LNCaP clone FGC (cell line): Measurements from ENCODE around the gene KRTAP19-5.
"Not testable (repeated sequence)": the region's sequence is repeated elsewhere in the genome, so short reads cannot be mapped to it uniquely, and the experiment has no call there.

ENCODE experiments used
- DNase-seq: peaks from one replicate; pipeline ENCODE4 v3.0.0-alpha.2; 2011; ENCODE audit warnings: low read depth
- H3K4me3 ChIP-seq: 2 replicates; pipeline ENCODE4 v1.5.1; 2011; ENCODE audit warnings: mild to moderate bottlenecking, low read depth, low read length, control low read depth
- TF ChIP-seq, protein P1 (sequence below): IDR thresholded peaks from 2 replicates; pipeline ENCODE4 v1.5.1; 2012; ENCODE audit warnings: mild to moderate bottlenecking; ENCODE audit not compliant: control insufficient read depth, insufficient read depth; ENCODE audit errors: extremely low read depth

The KRTAP19-5 gene

DNA sequence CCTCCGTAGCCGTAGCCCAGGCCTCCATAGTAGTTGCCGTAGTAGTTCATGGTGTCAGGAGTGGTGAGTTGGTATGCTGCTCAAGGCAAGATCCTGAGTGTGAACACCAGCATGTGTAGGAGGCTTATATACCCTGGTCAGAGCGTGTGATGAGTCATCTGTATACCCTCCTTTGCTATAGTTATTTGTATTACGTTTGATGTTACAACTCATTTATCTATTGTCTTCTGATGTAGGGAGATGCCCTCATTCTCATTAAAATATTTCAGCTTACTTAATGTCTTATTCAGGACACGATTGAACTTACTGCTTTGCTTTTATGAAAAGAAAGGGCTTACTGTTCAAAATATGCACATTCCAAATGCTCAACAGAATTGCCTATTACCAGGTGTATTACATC is at the start of gene KRTAP19-5:
TSS of gene KRTAP19-5 (minus strand) at position 101 of the 400 bp plus-strand sequence. CDS start at position 50, 51 bp downstream.
- DNase-seq: no peak
- no peak within 1 kb of the TSS for H3K4me3 ChIP-seq
- TF ChIP-seq, protein P1, sequence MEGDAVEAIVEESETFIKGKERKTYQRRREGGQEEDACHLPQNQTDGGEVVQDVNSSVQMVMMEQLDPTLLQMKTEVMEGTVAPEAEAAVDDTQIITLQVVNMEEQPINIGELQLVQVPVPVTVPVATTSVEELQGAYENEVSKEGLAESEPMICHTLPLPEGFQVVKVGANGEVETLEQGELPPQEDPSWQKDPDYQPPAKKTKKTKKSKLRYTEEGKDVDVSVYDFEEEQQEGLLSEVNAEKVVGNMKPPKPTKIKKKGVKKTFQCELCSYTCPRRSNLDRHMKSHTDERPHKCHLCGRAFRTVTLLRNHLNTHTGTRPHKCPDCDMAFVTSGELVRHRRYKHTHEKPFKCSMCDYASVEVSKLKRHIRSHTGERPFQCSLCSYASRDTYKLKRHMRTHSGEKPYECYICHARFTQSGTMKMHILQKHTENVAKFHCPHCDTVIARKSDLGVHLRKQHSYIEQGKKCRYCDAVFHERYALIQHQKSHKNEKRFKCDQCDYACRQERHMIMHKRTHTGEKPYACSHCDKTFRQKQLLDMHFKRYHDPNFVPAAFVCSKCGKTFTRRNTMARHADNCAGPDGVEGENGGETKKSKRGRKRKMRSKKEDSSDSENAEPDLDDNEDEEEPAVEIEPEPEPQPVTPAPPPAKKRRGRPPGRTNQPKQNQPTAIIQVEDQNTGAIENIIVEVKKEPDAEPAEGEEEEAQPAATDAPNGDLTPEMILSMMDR: no peak

DNA sequence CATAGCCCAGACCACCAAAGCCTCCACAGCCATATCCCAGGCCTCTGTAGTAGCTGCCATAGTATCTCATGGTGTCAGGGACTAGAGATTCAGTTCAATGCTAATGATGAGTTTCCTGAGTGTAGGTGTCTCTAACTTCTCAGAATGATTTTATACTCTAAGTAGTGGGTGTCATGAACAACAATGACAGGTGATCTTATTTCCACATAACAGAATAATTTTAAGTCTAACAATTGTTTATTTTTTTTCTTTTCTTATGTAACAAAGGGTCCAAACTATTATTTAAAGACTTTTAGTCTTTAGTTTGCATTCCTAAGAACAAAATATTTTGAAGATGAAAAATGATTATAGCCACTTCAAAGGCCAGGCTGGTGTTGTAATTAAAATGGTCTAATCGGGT is 39.8 kb upstream of the KRTAP19-5 start, which contains the start of gene KRTAP19-6:
TSS of gene KRTAP19-6 (minus strand) at position 101 of the 400 bp plus-strand sequence. CDS start at position 70, 31 bp downstream.
- TF ChIP-seq, protein P1: no peak
- no peak within 1 kb of the TSS for H3K4me3 ChIP-seq
- DNase-seq: no peak

DNA sequence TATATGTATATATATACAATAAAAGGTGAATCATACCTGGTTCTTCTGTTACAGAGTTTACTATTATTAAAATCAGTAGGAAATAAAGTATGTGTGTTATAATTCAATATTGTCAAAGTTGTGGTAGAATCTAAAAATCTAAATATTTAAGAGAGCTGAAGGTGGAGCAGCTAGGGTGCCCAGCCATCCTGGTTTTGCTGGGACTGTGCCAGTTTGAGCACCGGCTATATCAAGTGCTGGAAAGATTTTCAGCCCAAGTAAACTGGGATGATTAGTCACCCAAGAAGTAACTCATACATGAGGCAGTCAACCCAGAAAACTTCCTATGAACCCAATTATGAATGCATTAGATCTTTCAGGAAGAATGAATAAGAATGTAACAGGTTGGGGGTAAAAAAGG is 16.9 kb upstream of the KRTAP19-5 start:
- no peak for DNase-seq
- H3K4me3 ChIP-seq: no peak overlapping the region
- TF ChIP-seq, protein P1: no peak

DNA sequence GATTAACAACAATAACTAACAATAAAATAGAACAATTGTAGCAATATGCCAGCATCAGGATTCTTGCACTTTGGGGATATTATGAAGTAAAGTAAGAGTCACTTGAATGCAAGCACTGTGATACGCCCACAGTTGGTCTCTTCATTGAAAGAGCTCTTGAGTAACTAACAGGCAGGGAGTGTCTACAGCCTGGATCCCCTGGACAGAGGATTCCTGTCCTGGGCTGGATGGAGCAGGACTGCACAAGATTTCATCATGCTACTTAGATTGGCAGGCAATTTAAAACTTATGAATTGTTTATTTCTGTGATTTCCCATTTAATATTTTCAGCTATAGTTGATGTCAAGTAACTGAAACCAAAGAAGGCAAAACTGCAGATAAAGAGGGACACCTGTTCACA is 13.7 kb upstream of the KRTAP19-5 start:
- no peak for DNase-seq
- TF ChIP-seq, protein P1: no peak
- no peak overlapping the region for H3K4me3 ChIP-seq

DNA sequence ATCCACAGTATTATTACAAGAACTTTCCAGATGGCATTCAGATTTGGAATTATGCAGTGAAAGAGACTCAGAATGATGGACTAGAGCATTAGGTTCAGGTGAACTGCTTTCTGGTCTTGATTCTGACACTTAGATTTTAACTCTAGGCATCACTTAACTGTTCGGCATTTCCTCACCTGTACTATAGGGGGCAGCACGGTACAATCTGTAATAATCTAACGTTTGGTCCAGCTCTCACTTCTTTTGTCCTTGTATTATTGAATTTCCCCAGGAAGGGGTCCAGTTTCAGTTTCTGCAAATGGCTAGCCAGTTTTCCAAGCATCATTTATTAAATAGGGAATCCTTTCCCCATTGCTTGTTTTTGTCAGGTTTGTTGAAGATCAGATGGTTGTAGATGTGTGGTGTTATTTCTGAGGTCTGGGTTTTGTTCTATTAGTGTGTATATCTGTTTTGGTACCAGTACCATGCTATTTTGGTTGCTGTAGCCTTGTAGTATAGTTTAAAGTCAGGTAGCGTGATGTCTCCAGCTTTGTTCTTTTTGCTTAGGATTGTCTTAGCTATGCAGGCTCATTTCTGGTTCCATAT is 3.8 kb upstream of the KRTAP19-5 start:
- H3K4me3 ChIP-seq: not testable (repeated sequence)
- TF ChIP-seq, protein P1: peak; percentile 77
- DNase-seq: peak; percentile 14

- H3K4me3 ChIP-seq: no peak within 1 kb of the TSS
- TF ChIP-seq, protein P1: no peak
- no peak for DNase-seq
These were observed 4.9 kb downstream of the KRTAP19-5 start, which contains the start of gene KRTAP19-4 for GRCh38 chr21:30497065-30497464. Gene KRTAP19-4 (minus strand): TSS chr21:30497165. CDS start chr21:30497110, 55 bp downstream.

DNA sequence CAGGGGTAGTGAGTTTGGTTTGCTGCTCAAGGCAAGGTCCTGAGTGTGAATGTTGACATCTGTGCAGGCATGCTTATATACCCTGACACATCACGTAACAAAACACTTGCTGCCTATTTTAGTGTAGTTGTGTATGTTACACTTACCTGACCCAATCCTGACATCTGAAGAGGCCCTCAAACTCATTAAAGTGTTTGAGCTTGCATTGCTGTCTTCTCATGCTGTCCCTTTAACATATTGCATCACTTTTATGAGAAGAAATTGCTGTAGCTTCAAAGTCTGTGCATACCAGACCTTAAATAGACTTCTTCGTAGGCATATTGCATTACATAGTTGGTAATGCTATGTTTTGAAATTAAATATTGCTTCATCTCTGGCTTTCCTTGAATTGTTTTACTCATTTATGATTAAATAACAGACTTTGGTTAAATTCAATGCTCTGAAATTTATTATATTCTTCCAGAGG is 9.9 kb downstream of the KRTAP19-5 start, which contains the start of gene KRTAP19-3:
TSS of gene KRTAP19-3 (minus strand) at position 51 of the 466 bp plus-strand sequence. CDS start 56 bp downstream, outside the sequence.
- no peak for DNase-seq
- H3K4me3 ChIP-seq: no peak within 1 kb of the TSS
- TF ChIP-seq, protein P1: no peak
